ENCODE results near the gene NAA60. TPM values are rescaled to one million over a fixed set of nuclear protein-coding genes. Genes with fewer than 3 reads are reported as not detected.

NAA60 gene
- total RNA-seq (51.6 TPM), polyA plus RNA-seq (ENCODE audit: insufficient read depth, low read depth, low replicate concordance) (66.6 TPM)
- long read RNA-seq, donor 1, transcript NAA60-238 (5 exons, 3,899 nt): major isoform, 21 of 32 reads
- long read RNA-seq, donor 1, partial matches to known transcripts: 0 of 32 reads
- long read RNA-seq, donor 1, other reads (novel, unspliced or antisense): 0 of 32 reads
- long read RNA-seq, donor 2, transcript NAA60-238 (5 exons, 3,899 nt): major isoform, 13 of 26 reads
- long read RNA-seq, donor 2, partial matches to known transcripts: 0 of 26 reads
- long read RNA-seq, donor 2, other reads (novel, unspliced or antisense): 0 of 26 reads
- long read RNA-seq, donor 3, transcript NAA60-238 (5 exons, 3,899 nt): major isoform, 18 of 32 reads
- long read RNA-seq, donor 3, transcript NAA60-211 (3 exons, 555 nt): minor isoform, 7 of 32 reads
- long read RNA-seq, donor 3, partial matches to known transcripts: 0 of 32 reads
- long read RNA-seq, donor 3, other reads (novel, unspliced or antisense): 0 of 32 reads
- long read RNA-seq, donor 4, transcript NAA60-229 (7 exons, 2,531 nt): major isoform, 9 of 19 reads
- long read RNA-seq, donor 4, transcript NAA60-238 (5 exons, 3,899 nt): minor isoform, 6 of 19 reads
- long read RNA-seq, donor 4, partial matches to known transcripts: 0 of 19 reads
- long read RNA-seq, donor 4, other reads (novel, unspliced or antisense): 0 of 19 reads
- long read RNA-seq, donor 5: 0 reads
- long read RNA-seq, donor 6, transcript NAA60-238 (5 exons, 3,899 nt): major isoform, 9 of 16 reads
- long read RNA-seq, donor 6, partial matches to known transcripts: 0 of 16 reads
- long read RNA-seq, donor 6, other reads (novel, unspliced or antisense): 0 of 16 reads
- long read RNA-seq, donor 7, transcript NAA60-214 (6 exons, 2,931 nt): minor isoform, 5 of 34 reads
- long read RNA-seq, donor 7, transcript NAA60-229 (7 exons, 2,531 nt): minor isoform, 6 of 34 reads
- long read RNA-seq, donor 7, transcript NAA60-203 (7 exons, 2,619 nt): major isoform, 7 of 34 reads
- long read RNA-seq, donor 7, partial matches to known transcripts: 7 of 34 reads
- long read RNA-seq, donor 7, other reads (novel, unspliced or antisense): 7 of 34 reads
- long read RNA-seq, donor 8, transcript NAA60-211 (3 exons, 555 nt): minor isoform, 5 of 32 reads
- long read RNA-seq, donor 8, transcript NAA60-229 (7 exons, 2,531 nt): minor isoform, 6 of 32 reads
- long read RNA-seq, donor 8, transcript NAA60-238 (5 exons, 3,899 nt): major isoform, 15 of 32 reads
- long read RNA-seq, donor 8, partial matches to known transcripts: 0 of 32 reads
- long read RNA-seq, donor 8, other reads (novel, unspliced or antisense): 0 of 32 reads
- long read RNA-seq, donor 9, transcript NAA60-238 (5 exons, 3,899 nt): major isoform, 14 of 20 reads
- long read RNA-seq, donor 9, partial matches to known transcripts: 0 of 20 reads
- long read RNA-seq, donor 9, other reads (novel, unspliced or antisense): 0 of 20 reads
- long read RNA-seq, donor 10, transcript NAA60-238 (5 exons, 3,899 nt): major isoform, 11 of 26 reads
- long read RNA-seq, donor 10, partial matches to known transcripts: 5 of 26 reads
- long read RNA-seq, donor 10, other reads (novel, unspliced or antisense): 0 of 26 reads

GRCh38 chr16:3443108-3444031 lies at the start of gene NAA60, which contains the start of gene ZNF597:
Gene NAA60, plus strand, starts transcription at chr16:3443680. Its CDS starts 32,548 bp downstream, at chr16:3476228.
Gene ZNF597, minus strand, starts transcription at chr16:3443504. Its CDS starts 351 bp downstream, at chr16:3443153.
- TF ChIP-seq CTCF (IDR thresholded peaks at IDR 0.05; ENCODE audit: borderline replicate concordance, extremely low read depth, insufficient read depth): no peak
- Histone ChIP-seq H3K27ac (ENCODE audit: low read depth in 2 of 2, low read length in 2 of 2) (peak within 1 kb of the TSS; percentile 80 to 86), H3K4me1 (ENCODE audit: control insufficient read depth in 2 of 3, insufficient read depth in 2 of 3, low read depth in 1 of 3, low read length in 3 of 3) (peaks cover 0 to 6% (median 2%) of the 10 kb centered on the region in 3 donors), H3K9me3 (ENCODE audit: control insufficient read depth in 2 of 3, insufficient read depth in 1 of 3, low read length in 3 of 3) (peaks cover 0 to 5% (median 0%) of the 10 kb centered on the region in 3 donors), H3K9ac (ENCODE audit: low read length in 3 of 3) (peak within 1 kb of the TSS; percentile 58 to 89 (median 87)), H3K27me3 (ENCODE audit: control insufficient read depth, insufficient read depth, low read length) (no peaks in the 10 kb centered on the region), H3K36me3 (ENCODE audit: control insufficient read depth in 2 of 3, insufficient read depth in 3 of 3, low read length in 3 of 3) (peaks cover 0 to 3% (median 3%) of the 10 kb centered on the region in 3 donors), H3K4me3 (ENCODE audit: low read length in 3 of 3) (peak within 1 kb of the TSS; percentile 73 to 98 (median 90))
- intact Hi-C loops (cut with DNase I): no loop called here
- FAIRE-seq (peak; percentile 58), DNase-seq (peak; percentile 90 to 97 (median 92))

- no peak for TF ChIP-seq CTCF (IDR thresholded peaks at IDR 0.05; ENCODE audit: borderline replicate concordance, extremely low read depth, insufficient read depth)
- Histone ChIP-seq H3K27ac (ENCODE audit: low read depth in 2 of 2, low read length in 2 of 2) (peak overlapping the region; percentile 58 to 77), H3K36me3 (ENCODE audit: control insufficient read depth in 2 of 3, insufficient read depth in 3 of 3, low read length in 3 of 3) (peaks cover 9 to 26% (median 23%) of the 10 kb centered on the region in 3 donors), H3K4me1 (ENCODE audit: control insufficient read depth in 2 of 3, insufficient read depth in 2 of 3, low read depth in 1 of 3, low read length in 3 of 3) (peaks cover 2 to 11% (median 9%) of the 10 kb centered on the region in 3 donors), H3K4me3 (ENCODE audit: low read length in 3 of 3) (peak overlapping the region; percentile 82 to 94 (median 93)), H3K9me3 (ENCODE audit: control insufficient read depth in 2 of 3, insufficient read depth in 1 of 3, low read length in 3 of 3) (peaks cover 7 to 29% (median 8%) of the 10 kb centered on the region in 3 donors), H3K27me3 (ENCODE audit: control insufficient read depth, insufficient read depth, low read length) (no peaks in the 10 kb centered on the region), H3K9ac (ENCODE audit: low read length in 3 of 3) (peak overlapping the region; percentile 76 to 91 (median 81))
- FAIRE-seq: no peak
- DNase-seq: no peak
- intact Hi-C loops (cut with DNase I): no loop called here
Measured at GRCh38 chr16:3400446-3400778, 43.1 kb upstream of the NAA60 start.
